ENCODE data around the gene LTO1.

GRCh38 chr11:69702239-69702691, 27.1 kb upstream of the LTO1 start:
- TF ChIP-seq CTCF (IDR thresholded peaks at IDR 0.05) (no peak), POLR2A (IDR thresholded peaks at IDR 0.05) (no peak)

All from esophagus squamous epithelium (tissue), 4 donors.